Activated CD4-positive, alpha-beta T cell treated with anti-CD3 and anti-CD28 coated beads, Interleukin-2, amount 10 ng/mL, durations not matched to agents 7 days and 5 days (primary cell): ENCODE data around the gene PPP2R2D. TPM values are rescaled to one million over a fixed set of nuclear protein-coding genes. Genes with fewer than 3 reads are reported as not detected.

Source experiments
- CTCF ChIA-PET: fragments of 350-600 bp; sonication (Branson Sonifier 250); formaldehyde crosslinking; loops from one replicate; lab custom pipeline; 2021; ENCODE audit warnings: antibody characterized with exemption; lab: Charles Lee
- POLR2A ChIA-PET: fragments of 350-600 bp; sonication (Branson Sonifier 250); formaldehyde crosslinking; loops from one replicate; lab custom pipeline; 2021; ENCODE audit warnings: antibody characterized with exemption; lab: Charles Lee
- DNase-seq: peaks from one replicate; pipeline ENCODE4 v3.0.0-alpha.2; 2020
- H3K27ac Mint-ChIP-seq: one replicate; pipeline ENCODE4 v1.8.0; 2021; ENCODE audit warnings: mild to moderate bottlenecking, moderate library complexity, mixed read lengths
- H3K27me3 Mint-ChIP-seq: one replicate; pipeline ENCODE4 v1.8.0; 2021; ENCODE audit warnings: mixed read lengths
- H3K36me3 Mint-ChIP-seq: one replicate; pipeline ENCODE4 v1.8.0; 2021; ENCODE audit warnings: low read depth, mixed read lengths
- H3K4me1 Mint-ChIP-seq: one replicate; pipeline ENCODE4 v1.8.0; 2021; ENCODE audit warnings: mixed read lengths
- H3K4me3 Mint-ChIP-seq: one replicate; pipeline ENCODE4 v1.8.0; 2021; ENCODE audit warnings: mild to moderate bottlenecking, moderate library complexity, mixed read lengths
- H3K9me3 Mint-ChIP-seq: one replicate; pipeline ENCODE4 v1.8.0; 2021; ENCODE audit warnings: mixed read lengths
- total RNA-seq, 2 experiments: library from RNA; stranded (reverse); gene quantifications; one replicate each; pipeline ENCODE4 v1.2.3, GENCODE V29; 2021

Gene PPP2R2D
- total RNA-seq, 2 experiments from 2014 or later = 38.5 to 43.1 TPM

DNA sequence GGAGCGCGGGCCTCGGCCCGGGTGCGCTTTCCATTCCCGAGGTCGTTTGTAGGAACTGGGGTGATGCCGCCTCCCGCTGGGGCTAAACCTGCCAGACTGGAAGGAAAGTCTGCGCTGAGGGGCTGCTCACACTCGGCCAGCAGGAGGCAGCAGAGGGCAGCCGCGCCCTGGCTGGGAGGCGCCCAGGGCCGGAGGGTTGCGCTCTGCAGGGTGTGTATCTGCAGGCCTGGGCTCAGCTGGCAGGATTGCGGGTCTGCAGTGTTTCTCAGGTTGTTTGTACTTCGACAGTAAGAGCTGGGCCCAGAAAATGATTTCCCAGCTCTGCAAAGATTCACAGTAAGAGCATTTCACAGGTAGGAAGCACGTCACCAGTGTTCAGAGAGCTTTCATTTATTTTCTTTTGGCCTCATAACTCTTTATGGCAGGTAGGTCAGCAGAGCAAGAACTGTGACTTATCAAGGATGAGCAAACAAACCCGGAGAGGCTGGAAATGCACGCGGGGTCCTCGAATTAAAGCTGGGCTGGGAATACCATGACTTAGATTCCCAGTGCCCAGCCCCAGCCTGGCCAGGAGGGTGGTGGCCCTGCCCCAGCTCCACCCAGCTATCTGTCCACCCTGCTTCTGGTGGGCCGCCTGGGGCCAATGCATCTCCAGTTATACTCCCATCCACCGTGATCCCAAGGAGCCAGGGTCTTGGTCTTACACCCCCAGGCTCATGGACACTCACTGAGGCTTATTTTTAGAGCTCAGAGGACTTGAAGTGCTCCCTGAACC is 15.2 kb upstream of the PPP2R2D start:
- Mint-ChIP-seq H3K4me3 (no peak overlapping the region), H3K27me3 (no peaks in the 10 kb centered on the region), H3K9me3 (peaks cover 6% of the 10 kb centered on the region), H3K36me3 (no peaks in the 10 kb centered on the region), H3K4me1 (peaks cover 11% of the 10 kb centered on the region), H3K27ac (no peak overlapping the region)
- ChIA-PET CTCF (interaction anchor here (0.7 to 1.5 kb wide), 13 partner anchors 10 to 361 kb away, joined by 3 to 30 read pairs (median 4); partner anchors contain the start of gene PPP2R2D), POLR2A (interaction anchor here (1.0 kb wide), 1 partner anchor 137 kb away, joined by 3 read pairs; no protein-coding TSS in a partner anchor)
- peak; percentile 84 for DNase-seq

- ChIA-PET CTCF (interaction anchor here (0.7 to 1.5 kb wide), 10 partner anchors 10 to 362 kb away, joined by 3 to 30 read pairs (median 4); no protein-coding TSS in a partner anchor), POLR2A (interaction anchor here (1.0 kb wide), 1 partner anchor 136 kb away, joined by 3 read pairs; no protein-coding TSS in a partner anchor)
These were observed 14.6 kb upstream of the PPP2R2D start for GRCh38 chr10:131886237-131886636.

DNA sequence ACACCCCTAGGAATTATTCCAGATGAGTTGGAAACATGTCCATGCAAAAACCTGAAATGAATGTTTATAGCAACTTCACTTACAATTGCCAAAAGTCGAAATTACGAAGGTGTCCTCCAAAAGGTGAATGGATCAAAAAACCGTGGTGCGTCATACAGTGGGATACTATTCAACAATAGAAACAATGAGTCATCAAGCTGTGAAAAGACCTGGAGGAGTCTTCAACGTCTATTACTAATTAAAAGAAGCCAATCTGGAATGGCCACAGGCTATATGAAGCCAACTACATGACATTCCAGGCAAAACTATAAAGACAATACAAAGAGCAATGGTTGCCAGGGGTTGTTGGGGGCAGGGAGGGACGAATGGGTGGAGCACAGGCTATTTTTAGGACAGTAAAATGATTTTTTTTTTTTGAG is 12.6 kb upstream of the PPP2R2D start:
- peaks cover 3% of the 10 kb centered on the region for H3K9me3 Mint-ChIP-seq
- H3K4me1 Mint-ChIP-seq = peaks cover 11% of the 10 kb centered on the region
- ChIA-PET CTCF (interaction anchor here (1.5 to 1.7 kb wide), 2 partner anchors 134 kb away, joined by 5 to 9 read pairs; no protein-coding TSS in a partner anchor), POLR2A (no interaction called here)
- H3K27ac Mint-ChIP-seq = no peak overlapping the region
- no peak overlapping the region for H3K4me3 Mint-ChIP-seq
- no peaks in the 10 kb centered on the region for H3K27me3 Mint-ChIP-seq
- no peak for DNase-seq
- no peaks in the 10 kb centered on the region for H3K36me3 Mint-ChIP-seq

More at GRCh38 chr10:131886237-131886636, 14.6 kb upstream of the PPP2R2D start:
- H3K36me3 Mint-ChIP-seq = no peaks in the 10 kb centered on the region
- H3K4me3 Mint-ChIP-seq = no peak overlapping the region
- DNase-seq = no peak
- H3K27ac Mint-ChIP-seq = no peak overlapping the region
- no peaks in the 10 kb centered on the region for H3K27me3 Mint-ChIP-seq
- peaks cover 11% of the 10 kb centered on the region for H3K4me1 Mint-ChIP-seq
- H3K9me3 Mint-ChIP-seq = peaks cover 4% of the 10 kb centered on the region

DNA sequence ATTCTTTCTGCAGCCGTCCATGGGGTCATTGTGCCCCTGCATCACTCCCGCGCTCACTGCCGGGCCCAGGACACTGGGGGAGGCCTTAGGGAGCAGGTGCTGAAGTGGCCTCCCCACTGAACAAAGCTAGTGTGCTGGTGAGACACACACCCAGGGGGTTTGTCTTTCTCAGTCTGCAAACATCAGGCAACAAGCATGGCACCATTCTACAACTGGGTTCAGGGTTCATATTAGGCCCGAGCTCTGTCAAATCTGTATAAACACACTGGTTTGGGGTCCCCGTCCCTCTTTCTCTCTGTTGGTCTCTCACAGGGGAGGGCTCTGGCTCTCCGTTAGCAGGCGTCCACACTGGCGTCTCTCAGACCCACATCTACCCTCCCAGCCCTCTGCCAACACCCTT is 11.1 kb upstream of the PPP2R2D start:
- H3K4me3 Mint-ChIP-seq = no peak overlapping the region
- H3K27me3 Mint-ChIP-seq = no peaks in the 10 kb centered on the region
- ChIA-PET POLR2A (no interaction called here), CTCF (interaction anchor here (1.7 kb wide), 1 partner anchor 133 kb away, joined by 9 read pairs; no protein-coding TSS in a partner anchor)
- no peak for DNase-seq
- H3K9me3 Mint-ChIP-seq = no peaks in the 10 kb centered on the region
- H3K36me3 Mint-ChIP-seq = no peaks in the 10 kb centered on the region
- H3K4me1 Mint-ChIP-seq = peaks cover 11% of the 10 kb centered on the region
- no peak overlapping the region for H3K27ac Mint-ChIP-seq

- Mint-ChIP-seq H3K4me3 (no peak overlapping the region), H3K4me1 (peaks cover 10% of the 10 kb centered on the region), H3K27ac (no peak overlapping the region), H3K9me3 (no peaks in the 10 kb centered on the region), H3K27me3 (no peaks in the 10 kb centered on the region), H3K36me3 (no peaks in the 10 kb centered on the region)
- ChIA-PET CTCF (no interaction called here), POLR2A (no interaction called here)
- DNase-seq = no peak
These were observed 10.3 kb upstream of the PPP2R2D start for GRCh38 chr10:131890276-131891195.

DNA sequence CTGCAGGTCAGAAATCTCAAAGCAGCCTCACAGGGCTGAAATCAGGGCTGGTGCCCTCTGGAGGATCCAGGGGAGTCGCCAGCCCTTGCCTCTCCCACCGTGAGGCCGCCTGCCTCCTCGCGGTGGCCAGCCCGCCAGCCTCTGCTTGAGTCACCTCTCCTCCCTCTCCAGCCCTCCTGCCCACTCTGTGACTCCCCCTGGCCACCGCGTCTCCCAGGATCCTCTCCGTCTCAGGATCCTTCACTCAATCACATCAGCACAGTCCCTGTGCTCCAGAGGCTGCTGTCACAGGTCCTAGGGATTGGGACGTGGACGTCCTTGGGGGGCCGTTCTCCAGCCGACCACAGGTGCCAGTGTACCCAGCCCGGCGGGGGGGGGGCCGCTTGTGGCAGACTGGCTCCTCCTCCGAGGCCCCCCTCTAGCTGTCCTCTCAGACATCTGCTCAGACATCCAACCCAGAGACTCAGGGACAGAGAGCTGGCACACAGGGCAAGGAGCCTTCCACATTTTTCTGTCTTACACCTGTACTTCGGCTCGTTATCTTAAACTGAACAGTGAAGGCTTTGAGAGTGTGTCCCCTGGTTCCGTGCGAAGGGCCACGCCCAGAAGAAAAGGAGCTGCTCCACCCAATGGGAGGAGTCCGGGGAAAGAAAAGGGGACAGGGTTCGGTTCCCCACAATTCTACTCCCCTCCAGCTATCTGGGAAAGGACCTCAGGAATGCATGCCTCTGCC is 9.4 kb upstream of the PPP2R2D start:
- H3K9me3 Mint-ChIP-seq = no peaks in the 10 kb centered on the region
- peaks cover 11% of the 10 kb centered on the region for H3K4me1 Mint-ChIP-seq
- CTCF ChIA-PET = no interaction called here
- H3K4me3 Mint-ChIP-seq = no peak overlapping the region
- no peaks in the 10 kb centered on the region for H3K36me3 Mint-ChIP-seq
- POLR2A ChIA-PET = no interaction called here
- no peak overlapping the region for H3K27ac Mint-ChIP-seq
- DNase-seq = no peak
- no peaks in the 10 kb centered on the region for H3K27me3 Mint-ChIP-seq

DNA sequence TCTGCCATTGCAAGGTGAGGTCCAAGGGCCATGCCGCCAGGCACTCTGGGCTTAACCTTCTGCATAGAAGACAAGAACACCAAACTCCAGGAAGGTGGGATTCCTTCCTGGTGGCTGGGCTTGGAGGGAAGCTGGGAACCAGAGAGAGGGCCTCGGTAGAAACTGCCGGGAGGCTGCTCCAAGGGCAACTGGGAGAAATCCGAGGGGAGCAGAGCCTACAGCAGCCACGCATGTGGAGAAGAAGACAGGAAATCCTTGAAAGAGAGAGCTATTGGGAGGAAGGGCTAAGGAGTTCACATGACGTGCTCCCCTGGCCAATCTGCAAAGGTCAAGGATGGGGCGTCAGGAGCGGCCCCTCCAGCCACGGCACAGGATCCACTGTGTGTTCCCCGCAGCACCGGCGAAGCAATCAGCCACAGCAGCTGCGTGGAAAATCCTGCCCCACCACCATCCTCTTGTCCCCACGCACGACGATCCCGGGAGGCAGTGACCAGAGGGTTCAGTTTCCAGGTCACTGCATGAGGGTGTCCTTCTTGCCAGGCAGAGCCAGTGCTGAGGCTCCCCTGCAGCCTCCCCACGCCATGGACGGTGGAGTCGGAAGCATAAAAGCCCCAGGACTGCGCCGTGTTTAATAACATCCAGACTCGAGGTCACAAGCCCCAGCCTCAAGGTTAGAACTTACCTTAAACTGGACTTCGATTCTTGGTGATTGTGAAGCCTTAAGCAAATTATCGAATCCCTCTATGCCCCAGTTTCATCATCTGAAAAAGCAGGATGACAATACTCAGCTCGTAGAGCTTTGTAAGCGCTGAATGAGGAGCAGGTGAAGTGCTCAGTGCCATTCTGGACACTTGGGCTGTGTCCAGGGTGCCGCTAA is 8.6 kb upstream of the PPP2R2D start:
- POLR2A ChIA-PET = no interaction called here
- DNase-seq = no peak

GRCh38 chr10:131892806-131893675 is 7.8 kb upstream of the PPP2R2D start:
- Mint-ChIP-seq H3K4me3 (no peak overlapping the region), H3K27me3 (no peaks in the 10 kb centered on the region), H3K4me1 (peaks cover 19% of the 10 kb centered on the region), H3K27ac (no peak overlapping the region), H3K9me3 (no peaks in the 10 kb centered on the region), H3K36me3 (no peaks in the 10 kb centered on the region)
- POLR2A ChIA-PET = no interaction called here
- CTCF ChIA-PET = interaction anchor here (0.9 kb wide), 1 partner anchor 14 kb away, joined by 3 read pairs; no protein-coding TSS in a partner anchor
- no peak for DNase-seq

More for the DNA sequence above, 8.6 kb upstream of the PPP2R2D start:
- H3K27me3 Mint-ChIP-seq = no peaks in the 10 kb centered on the region
- H3K4me1 Mint-ChIP-seq = peaks cover 17% of the 10 kb centered on the region
- H3K4me3 Mint-ChIP-seq = no peak overlapping the region
- CTCF ChIA-PET = interaction anchor here (0.9 kb wide), 1 partner anchor 14 kb away, joined by 3 read pairs; no protein-coding TSS in a partner anchor
- no peaks in the 10 kb centered on the region for H3K9me3 Mint-ChIP-seq
- no peaks in the 10 kb centered on the region for H3K36me3 Mint-ChIP-seq
- no peak overlapping the region for H3K27ac Mint-ChIP-seq

DNA sequence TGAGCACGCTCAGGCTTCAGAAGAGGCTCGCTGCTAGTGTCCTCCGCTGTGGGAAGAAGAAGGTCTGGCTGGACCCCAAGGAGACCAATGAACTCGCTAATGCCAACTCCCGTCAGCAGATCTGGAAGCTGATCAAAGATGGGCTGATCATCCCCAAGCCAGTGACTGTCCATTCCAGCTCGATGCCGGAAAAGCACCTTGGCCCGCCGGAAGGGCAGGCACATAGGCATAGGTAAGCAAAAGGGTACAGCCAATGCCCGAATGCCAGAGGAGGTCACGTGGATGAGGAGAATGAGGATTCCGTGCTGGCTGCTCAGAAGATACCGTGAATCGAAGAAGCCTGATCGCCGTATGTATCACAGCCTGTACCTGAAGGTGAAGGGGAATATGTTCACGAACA is 5.7 kb upstream of the PPP2R2D start:
- CTCF ChIA-PET = interaction anchor here (1.9 to 2.8 kb wide), 2 partner anchors 9 to 128 kb away, joined by 8 to 12 read pairs; no protein-coding TSS in a partner anchor
- POLR2A ChIA-PET = no interaction called here
- H3K9me3 Mint-ChIP-seq = no peaks in the 10 kb centered on the region
- H3K4me3 Mint-ChIP-seq = no peak overlapping the region
- DNase-seq = no peak
- peaks cover 28% of the 10 kb centered on the region for H3K4me1 Mint-ChIP-seq
- H3K27me3 Mint-ChIP-seq = peaks cover 16% of the 10 kb centered on the region
- no peaks in the 10 kb centered on the region for H3K36me3 Mint-ChIP-seq
- peak overlapping the region; percentile 50 for H3K27ac Mint-ChIP-seq

DNA sequence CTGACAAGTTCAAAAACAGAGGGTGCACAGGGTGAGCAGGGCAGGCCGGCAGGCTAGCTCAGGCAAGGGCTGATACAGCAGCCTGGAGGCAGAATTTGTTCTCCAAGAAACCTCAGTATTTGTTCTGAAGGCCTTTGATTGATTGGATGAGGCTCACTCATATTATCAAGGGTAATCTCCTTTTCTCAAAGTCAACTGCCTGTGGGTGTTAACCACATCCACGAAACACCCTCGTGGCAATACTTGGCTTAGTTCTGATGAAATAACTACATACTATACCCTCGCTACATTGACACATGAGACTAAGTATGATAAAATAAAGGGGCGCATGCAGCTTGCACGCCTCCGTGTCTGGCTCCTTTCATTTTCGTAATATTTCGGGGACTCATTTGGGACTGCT is 4.4 kb upstream of the PPP2R2D start:
- H3K27ac Mint-ChIP-seq = peak overlapping the region; percentile 67

More for the DNA sequence above, 4.4 kb upstream of the PPP2R2D start:
- POLR2A ChIA-PET = no interaction called here
- Mint-ChIP-seq H3K27me3 (peaks cover 16% of the 10 kb centered on the region), H3K9me3 (no peaks in the 10 kb centered on the region), H3K36me3 (no peaks in the 10 kb centered on the region), H3K4me3 (no peak overlapping the region), H3K4me1 (peaks cover 28% of the 10 kb centered on the region)
- CTCF ChIA-PET = interaction anchor here (1.3 to 2.8 kb wide), 3 partner anchors 10 to 126 kb away, joined by 3 to 12 read pairs (median 8); no protein-coding TSS in a partner anchor
- DNase-seq = peak; percentile 59
